ENCODE measurements around the gene RAB6D. TPM values are rescaled to one million over a fixed set of nuclear protein-coding genes. Genes with fewer than 3 reads are reported as not detected.

Gene RAB6D
- total and polyA plus RNA-seq, 2 donors (not counting 3 experiments of a cell fraction or from before 2014, with no cell fraction given), result 0.01 TPM; not detected in 1

DNA sequence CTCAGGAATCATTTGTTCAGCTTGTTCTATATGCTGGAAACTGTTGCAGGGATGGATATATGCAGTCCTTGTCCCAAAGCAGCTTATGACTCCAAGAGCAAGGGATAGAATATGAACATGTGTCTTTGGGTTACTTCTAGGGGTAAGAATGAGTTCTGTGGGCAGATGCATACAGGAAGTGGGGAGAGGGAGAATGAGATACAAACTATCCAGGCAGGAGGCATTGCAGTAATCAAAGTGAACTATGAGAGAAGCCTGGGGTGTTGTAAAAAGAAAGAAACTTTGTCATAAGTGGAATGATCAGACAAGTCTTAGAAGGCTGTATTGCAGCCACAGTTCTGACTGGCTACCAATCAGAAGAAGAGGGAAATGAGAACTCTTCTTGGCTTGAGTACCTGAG lies 44.8 kb upstream of the RAB6D start:
- intact Hi-C loops (cut with micrococcal nuclease), result no loop called here
- no peak overlapping the region for H3K4me2 ChIP-seq (ENCODE audit: insufficient read depth, low read length)
- POLR2A ChIA-PET, result no interaction called here
- H3K9ac ChIP-seq (replicated peaks; ENCODE audit: extremely low read depth, insufficient read depth, low read length), result no peak overlapping the region
- DNase-seq (ENCODE audit: low read depth, low spot score) (no peak), FAIRE-seq (no peak)
- no TSS peak for BruUV-seq (replicated peaks)
- dilution Hi-C loops (cut with MboI; ENCODE audit: extremely low pct_ligation_motif_present, low sequenced_read_pairs), result no loop called here
- no peak overlapping the region for H3K4me3 ChIP-seq (replicated peaks in 1 of 3; ENCODE audit: insufficient read depth in 1 of 3, low read depth in 1 of 3, low read length in 3 of 3)
- no peak overlapping the region for H2AFZ ChIP-seq (ENCODE audit: low read depth, low read length)
- H3K9me1 ChIP-seq (replicated peaks; ENCODE audit: control insufficient read depth, extremely low read depth, insufficient read depth, low read length), result no peaks in the 10 kb centered on the region
- H3K27me3 ChIP-seq (ENCODE audit: control insufficient read depth in 2 of 2, insufficient read depth in 2 of 2, low read length in 2 of 2), result peaks cover 17% of the 10 kb centered on the region in 2 experiments
- CTCF ChIA-PET, result no interaction called here
- H3K79me2 ChIP-seq (ENCODE audit: control insufficient read depth, insufficient read depth, low read length), result no peaks in the 10 kb centered on the region
- no peak overlapping the region for H3K27ac ChIP-seq (ENCODE audit: insufficient read depth, low read depth, low read length)
- H3K9me3 ChIP-seq (replicated peaks; ENCODE audit: control insufficient read depth, insufficient read depth, low read length), result no peaks in the 10 kb centered on the region
- H3K36me3 ChIP-seq (ENCODE audit: control insufficient read depth in 2 of 2, extremely low read depth in 1 of 2, insufficient read depth in 2 of 2, low read length in 2 of 2), result no peaks in the 10 kb centered on the region
- H4K20me1 ChIP-seq (replicated peaks; ENCODE audit: control insufficient read depth, extremely low read depth, insufficient read depth, low read length), result no peaks in the 10 kb centered on the region
- no peaks in the 10 kb centered on the region for H3K4me1 ChIP-seq (ENCODE audit: control insufficient read depth, extremely low read depth, insufficient read depth, low read length)
- TF ChIP-seq, protein P1, sequence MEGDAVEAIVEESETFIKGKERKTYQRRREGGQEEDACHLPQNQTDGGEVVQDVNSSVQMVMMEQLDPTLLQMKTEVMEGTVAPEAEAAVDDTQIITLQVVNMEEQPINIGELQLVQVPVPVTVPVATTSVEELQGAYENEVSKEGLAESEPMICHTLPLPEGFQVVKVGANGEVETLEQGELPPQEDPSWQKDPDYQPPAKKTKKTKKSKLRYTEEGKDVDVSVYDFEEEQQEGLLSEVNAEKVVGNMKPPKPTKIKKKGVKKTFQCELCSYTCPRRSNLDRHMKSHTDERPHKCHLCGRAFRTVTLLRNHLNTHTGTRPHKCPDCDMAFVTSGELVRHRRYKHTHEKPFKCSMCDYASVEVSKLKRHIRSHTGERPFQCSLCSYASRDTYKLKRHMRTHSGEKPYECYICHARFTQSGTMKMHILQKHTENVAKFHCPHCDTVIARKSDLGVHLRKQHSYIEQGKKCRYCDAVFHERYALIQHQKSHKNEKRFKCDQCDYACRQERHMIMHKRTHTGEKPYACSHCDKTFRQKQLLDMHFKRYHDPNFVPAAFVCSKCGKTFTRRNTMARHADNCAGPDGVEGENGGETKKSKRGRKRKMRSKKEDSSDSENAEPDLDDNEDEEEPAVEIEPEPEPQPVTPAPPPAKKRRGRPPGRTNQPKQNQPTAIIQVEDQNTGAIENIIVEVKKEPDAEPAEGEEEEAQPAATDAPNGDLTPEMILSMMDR (IDR thresholded peaks at IDR 0.05; ENCODE audit: extremely low read depth in 1 of 2, insufficient read depth in 1 of 2, low read depth in 1 of 2, low read length in 2 of 2), result no peak
- TF ChIP-seq EZH2 (IDR thresholded peaks at IDR 0.05; ENCODE audit: borderline replicate concordance, low read depth, low read length, severe bottlenecking) (no peak), JUN (IDR thresholded peaks at IDR 0.05; ENCODE audit: borderline replicate concordance, insufficient read depth, insufficient read length, low read depth) (no peak), FOS (IDR thresholded peaks at IDR 0.05; ENCODE audit: borderline replicate concordance, insufficient read depth, low read length) (no peak), MYC (IDR thresholded peaks at IDR 0.05; ENCODE audit: low read depth, low read length) (no peak), POLR2A (IDR thresholded peaks at IDR 0.05; ENCODE audit: low read depth, low read length) (no peak), POLR2AphosphoS5 (IDR thresholded peaks at IDR 0.05; ENCODE audit: insufficient read depth, low read depth, low read length) (no peak), GATA2 (IDR thresholded peaks at IDR 0.05; ENCODE audit: insufficient read depth, insufficient read length, low read depth, low read length) (no peak)
- TF ChIP-seq, protein P2, sequence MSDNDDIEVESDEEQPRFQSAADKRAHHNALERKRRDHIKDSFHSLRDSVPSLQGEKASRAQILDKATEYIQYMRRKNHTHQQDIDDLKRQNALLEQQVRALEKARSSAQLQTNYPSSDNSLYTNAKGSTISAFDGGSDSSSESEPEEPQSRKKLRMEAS (IDR thresholded peaks at IDR 0.05; ENCODE audit: insufficient read depth, insufficient read length), result no peak
